Neuron (in vitro differentiated cells): ENCODE measurements around the gene ABHD4.
"Not testable (repeated sequence)": the region's sequence is repeated elsewhere in the genome, so short reads cannot be mapped to it uniquely, and the experiment has no call there.

ENCODE experiments used
- H2AFZ ChIP-seq: one replicate; pipeline ENCODE4 v1.6.1; 2013; ENCODE audit warnings: low read depth, mild to moderate bottlenecking, inconsistent platforms, low read length, moderate library complexity
- H3K27me3 ChIP-seq: one replicate; pipeline ENCODE4 v1.6.1; 2013; ENCODE audit warnings: low read length; ENCODE audit not compliant: insufficient read depth
- H3K36me3 ChIP-seq: one replicate; pipeline ENCODE4 v1.6.1; 2013; ENCODE audit warnings: low read length; ENCODE audit not compliant: insufficient read depth
- H3K4me1 ChIP-seq: one replicate; pipeline ENCODE4 v1.6.1; 2013; ENCODE audit warnings: low read length; ENCODE audit not compliant: insufficient read depth
- H3K4me3 ChIP-seq: 2 replicates; pipeline ENCODE4 v1.5.1; 2013; ENCODE audit warnings: mild to moderate bottlenecking, low read length, moderate library complexity
- H3K9me3 ChIP-seq: one replicate; pipeline ENCODE4 v1.6.1; 2013; ENCODE audit warnings: low read length

The ABHD4 gene

GRCh38 chr14:22601996-22602395, 3.9 kb downstream of the ABHD4 start:
- H3K27me3 ChIP-seq = no peaks in the 10 kb centered on the region
- H3K36me3 ChIP-seq = peaks cover 15% of the 10 kb centered on the region
- peaks cover 6% of the 10 kb centered on the region for H3K9me3 ChIP-seq
- H3K4me3 ChIP-seq = no peak overlapping the region
- H3K4me1 ChIP-seq = peaks cover 11% of the 10 kb centered on the region
- no peak overlapping the region for H2AFZ ChIP-seq

- Histone ChIP-seq H3K4me1 (peaks cover 8% of the 10 kb centered on the region), H3K4me3 (no peak overlapping the region), H3K9me3 (peaks cover 6% of the 10 kb centered on the region), H3K27me3 (no peaks in the 10 kb centered on the region), H2AFZ (no peak overlapping the region), H3K36me3 (peaks cover 15% of the 10 kb centered on the region)
Observed at GRCh38 chr14:22602862-22603261, 4.8 kb downstream of the ABHD4 start.

GRCh38 chr14:22606380-22606779, 8.3 kb downstream of the ABHD4 start:
- H3K27me3 ChIP-seq = no peaks in the 10 kb centered on the region
- H3K36me3 ChIP-seq = peaks cover 28% of the 10 kb centered on the region
- H3K9me3 ChIP-seq = peaks cover 10% of the 10 kb centered on the region
- no peaks in the 10 kb centered on the region for H3K4me1 ChIP-seq
- no peak overlapping the region for H2AFZ ChIP-seq
- no peak overlapping the region for H3K4me3 ChIP-seq

GRCh38 chr14:22607291-22607690, 9.2 kb downstream of the ABHD4 start:
- Histone ChIP-seq H3K4me1 (no peaks in the 10 kb centered on the region), H3K27me3 (no peaks in the 10 kb centered on the region), H3K36me3 (peaks cover 28% of the 10 kb centered on the region), H3K4me3 (no peak overlapping the region), H2AFZ (no peak overlapping the region), H3K9me3 (peaks cover 10% of the 10 kb centered on the region)

- Histone ChIP-seq H3K27me3 (no peaks in the 10 kb centered on the region), H2AFZ (no peak overlapping the region), H3K36me3 (peaks cover 16% of the 10 kb centered on the region), H3K4me1 (peaks cover 3% of the 10 kb centered on the region), H3K9me3 (peaks cover 4% of the 10 kb centered on the region), H3K4me3 (no peak overlapping the region)
Observed at GRCh38 chr14:22610931-22611330, 12.8 kb downstream of the ABHD4 start.

GRCh38 chr14:22613106-22613695, 15.1 kb downstream of the ABHD4 start:
- H3K27me3 ChIP-seq = no peaks in the 10 kb centered on the region
- peaks cover 3% of the 10 kb centered on the region for H3K4me1 ChIP-seq
- H3K36me3 ChIP-seq = peaks cover 12% of the 10 kb centered on the region
- H3K9me3 ChIP-seq = peaks cover 4% of the 10 kb centered on the region
- H3K4me3 ChIP-seq = no peak overlapping the region
- no peak overlapping the region for H2AFZ ChIP-seq

GRCh38 chr14:22613736-22614239, 15.7 kb downstream of the ABHD4 start:
- H3K4me1 ChIP-seq = peaks cover 3% of the 10 kb centered on the region
- H3K9me3 ChIP-seq = peaks cover 4% of the 10 kb centered on the region
- no peaks in the 10 kb centered on the region for H3K27me3 ChIP-seq
- no peak overlapping the region for H3K4me3 ChIP-seq
- H3K36me3 ChIP-seq = peaks cover 12% of the 10 kb centered on the region
- no peak overlapping the region for H2AFZ ChIP-seq

GRCh38 chr14:22614240-22614799, 16.2 kb downstream of the ABHD4 start:
- peaks cover 3% of the 10 kb centered on the region for H3K4me1 ChIP-seq
- H3K9me3 ChIP-seq = peaks cover 4% of the 10 kb centered on the region
- H3K4me3 ChIP-seq = no peak overlapping the region
- H3K36me3 ChIP-seq = peaks cover 12% of the 10 kb centered on the region
- no peak overlapping the region for H2AFZ ChIP-seq
- H3K27me3 ChIP-seq = no peaks in the 10 kb centered on the region

- not testable (repeated sequence) for H3K36me3 ChIP-seq, H3K9me3 ChIP-seq, H3K4me3 ChIP-seq, H2AFZ ChIP-seq, H3K4me1 ChIP-seq, H3K27me3 ChIP-seq
Observed at GRCh38 chr14:22615765-22616164, 17.7 kb downstream of the ABHD4 start.

GRCh38 chr14:22622255-22622654, 24.2 kb downstream of the ABHD4 start:
- no peaks in the 10 kb centered on the region for H3K27me3 ChIP-seq
- H3K36me3 ChIP-seq = no peaks in the 10 kb centered on the region
- H3K4me1 ChIP-seq = no peaks in the 10 kb centered on the region
- H2AFZ ChIP-seq = no peak overlapping the region
- no peaks in the 10 kb centered on the region for H3K9me3 ChIP-seq
- no peak overlapping the region for H3K4me3 ChIP-seq

GRCh38 chr14:22623047-22623446, 24.9 kb downstream of the ABHD4 start:
- no peaks in the 10 kb centered on the region for H3K4me1 ChIP-seq
- H3K4me3 ChIP-seq = no peak overlapping the region
- no peak overlapping the region for H2AFZ ChIP-seq
- H3K9me3 ChIP-seq = no peaks in the 10 kb centered on the region
- peaks cover 3% of the 10 kb centered on the region for H3K27me3 ChIP-seq
- H3K36me3 ChIP-seq = no peaks in the 10 kb centered on the region

- Histone ChIP-seq H2AFZ (no peak overlapping the region), H3K4me1 (no peaks in the 10 kb centered on the region), H3K36me3 (no peaks in the 10 kb centered on the region), H3K9me3 (no peaks in the 10 kb centered on the region), H3K4me3 (no peak overlapping the region), H3K27me3 (peaks cover 3% of the 10 kb centered on the region)
Observed at GRCh38 chr14:22626590-22626989, 28.5 kb downstream of the ABHD4 start.

- peaks cover 3% of the 10 kb centered on the region for H3K27me3 ChIP-seq
- no peaks in the 10 kb centered on the region for H3K36me3 ChIP-seq
- no peak overlapping the region for H3K4me3 ChIP-seq
- H3K9me3 ChIP-seq = no peaks in the 10 kb centered on the region
- no peak overlapping the region for H2AFZ ChIP-seq
- H3K4me1 ChIP-seq = no peaks in the 10 kb centered on the region
Observed at GRCh38 chr14:22627506-22628263, 29.6 kb downstream of the ABHD4 start.
